H1 (cell line): ENCODE data around the gene SLC24A3. TPM values are rescaled to one million over a fixed set of nuclear protein-coding genes. Genes with fewer than 3 reads are reported as not detected.

Source experiments
- CTCF ChIA-PET: fragments of 300-600 bp; sonication (Branson Sonifier 250); formaldehyde crosslinking; loops from one replicate; lab custom pipeline; 2021; ENCODE audit not compliant: partially characterized antibody; lab: Charles Lee
- POLR2A ChIA-PET: fragments of 300-600 bp; sonication (Branson Sonifier 250); formaldehyde crosslinking; loops from one replicate; lab custom pipeline; 2021; ENCODE audit warnings: inconsistent platforms; ENCODE audit not compliant: partially characterized antibody; lab: Charles Lee
- DNase-seq, 2 experiments: peaks; one replicate each; pipeline versions ENCODE4 v3.0.0 to v3.0.0-alpha.2; 2010 to 2022; ENCODE audit warnings: low spot score in 2 of 2, low read depth in 1 of 2, mixed read lengths in 1 of 2
- FAIRE-seq: peaks from 2 replicates; lab custom pipeline; 2011; peaks lifted over from hg19 to GRCh38; lab: Jason Lieb, UNC
- H2AFZ ChIP-seq: 2 replicates; pipeline ENCODE4 v1.8.1; 2012; ENCODE audit warnings: low read length, inconsistent platforms
- H2AK5ac ChIP-seq: 2 replicates; pipeline ENCODE4 v1.6.1; 2013; ENCODE audit warnings: low read depth, low read length
- H2BK120ac ChIP-seq: replicated peaks from 2 replicates; pipeline ENCODE3; 2013; ENCODE audit warnings: low read depth, low read length, inconsistent platforms
- H2BK12ac ChIP-seq: 2 replicates; pipeline ENCODE4 v1.6.1; 2013; ENCODE audit warnings: low read depth, low read length
- H2BK15ac ChIP-seq: 2 replicates; pipeline ENCODE4 v1.6.1; 2013; ENCODE audit warnings: low read length
- H2BK20ac ChIP-seq: 2 replicates; pipeline ENCODE4 v1.6.1; 2013; ENCODE audit warnings: low read length
- H2BK5ac ChIP-seq: 2 replicates; pipeline ENCODE4 v1.6.1; 2013; ENCODE audit warnings: low read depth, low read length
- H3K14ac ChIP-seq: 2 replicates; pipeline ENCODE4 v1.6.1; 2013; ENCODE audit warnings: inconsistent platforms; ENCODE audit not compliant: insufficient read length
- H3K18ac ChIP-seq: 2 replicates; pipeline ENCODE4 v1.6.1; 2013; ENCODE audit warnings: low read length; ENCODE audit errors: extremely low read depth
- H3K23ac ChIP-seq: 2 replicates; pipeline ENCODE4 v1.6.1; 2013; ENCODE audit warnings: inconsistent platforms; ENCODE audit not compliant: insufficient read length
- H3K23me2 ChIP-seq: 2 replicates; pipeline ENCODE4 v1.6.1; 2013; ENCODE audit warnings: low read depth, low read length
- H3K27ac ChIP-seq: 2 replicates; pipeline ENCODE4 v1.6.1; 2011; ENCODE audit warnings: low read depth, low read length, inconsistent platforms
- H3K27me3 ChIP-seq, 4 experiments: replicated peaks in 1 of 4; 1 replicate in 1 of 4; 2 replicates in 3 of 4; pipeline versions ENCODE4 v1.6.1 to v1.8.1; 2011 to 2013; ENCODE audit warnings: low read length in 3 of 4, mild to moderate bottlenecking in 3 of 4, inconsistent platforms in 2 of 4, mixed read lengths in 2 of 4, moderate library complexity in 1 of 4; ENCODE audit not compliant: control insufficient read depth in 3 of 4, insufficient read depth in 3 of 4; ENCODE audit errors: extremely low read depth in 1 of 4
- H3K36me3 ChIP-seq, 4 experiments: 2 replicates each; pipeline versions ENCODE4 v1.6.1 to v1.8.1; 2011 to 2013; ENCODE audit warnings: mild to moderate bottlenecking in 4 of 4, low read length in 3 of 4, moderate library complexity in 2 of 4, control low read depth in 1 of 4, inconsistent platforms in 1 of 4; ENCODE audit not compliant: insufficient read depth in 4 of 4, control insufficient read depth in 2 of 4
- H3K4ac ChIP-seq: replicated peaks from 2 replicates; pipeline ENCODE3; 2013; ENCODE audit warnings: low read length, low read depth, mixed read lengths, inconsistent platforms; ENCODE audit not compliant: insufficient read length
- H3K4me1 ChIP-seq, 4 experiments: replicated peaks in 1 of 4; 1 replicate in 1 of 4; 2 replicates in 3 of 4; pipeline versions ENCODE4 v1.6.1 to v1.8.1; 2011 to 2013; ENCODE audit warnings: low read length in 3 of 4, inconsistent platforms in 2 of 4, mixed read lengths in 1 of 4; ENCODE audit not compliant: insufficient read depth in 4 of 4, control insufficient read depth in 3 of 4
- H3K4me2 ChIP-seq, 2 experiments: 2 replicates each; pipeline versions ENCODE4 v1.6.1 to v1.8.1; 2011 to 2013; ENCODE audit warnings: low read depth in 2 of 2, low read length in 2 of 2, control low read depth in 1 of 2, inconsistent platforms in 1 of 2, mild to moderate bottlenecking in 1 of 2; ENCODE audit not compliant: insufficient read depth in 1 of 2
- H3K4me3 ChIP-seq, 4 experiments: fragments of 200-600, 300-600 bp in 1 of 4; sonication (generic), shearing (Covaris generic), sonication (Bioruptor Twin) in 1 of 4; 2 replicates each; pipeline versions ENCODE4 v1.5.1 to v1.8.1; 2011 to 2016; ENCODE audit warnings: low read length in 4 of 4, low read depth in 3 of 4, control low read depth in 2 of 4, inconsistent platforms in 2 of 4, mild to moderate bottlenecking in 2 of 4, mixed read lengths in 1 of 4, moderate library complexity in 1 of 4; ENCODE audit not compliant: insufficient read depth in 2 of 4; ENCODE audit errors: extremely low read depth in 1 of 4
- H3K56ac ChIP-seq: replicated peaks from 2 replicates; pipeline ENCODE3; 2013; ENCODE audit warnings: low read depth, mild to moderate bottlenecking, mixed read lengths, low read length, inconsistent platforms; ENCODE audit not compliant: insufficient read length
- H3K79me1 ChIP-seq: 2 replicates; pipeline ENCODE4 v1.6.1; 2013; ENCODE audit warnings: low read depth, low read length, control low read depth
- H3K79me2 ChIP-seq, 2 experiments: 2 replicates each; pipeline versions ENCODE4 v1.6.1 to v1.8.1; 2012 to 2013; ENCODE audit warnings: low read length in 2 of 2, mild to moderate bottlenecking in 2 of 2, inconsistent platforms in 1 of 2; ENCODE audit not compliant: insufficient read depth in 2 of 2, control insufficient read depth in 1 of 2
- H3K9ac ChIP-seq, 4 experiments: replicated peaks in 1 of 4; 1 replicate in 1 of 4; 2 replicates in 3 of 4; pipeline versions ENCODE4 v1.6.1 to v1.8.1; 2011 to 2013; ENCODE audit warnings: low read depth in 3 of 4, low read length in 3 of 4, control low read depth in 2 of 4, mild to moderate bottlenecking in 2 of 4, moderate library complexity in 2 of 4, inconsistent platforms in 1 of 4; ENCODE audit errors: extremely low read depth in 1 of 4
- H3K9me3 ChIP-seq, 2 experiments: 2 replicates each; pipeline versions ENCODE4 v1.6.1 to v1.8.1; 2012 to 2013; ENCODE audit warnings: mild to moderate bottlenecking in 2 of 2, moderate library complexity in 2 of 2, control low read depth in 1 of 2, inconsistent platforms in 1 of 2, low read depth in 1 of 2, low read length in 1 of 2, mixed read lengths in 1 of 2; ENCODE audit not compliant: insufficient read depth in 2 of 2
- H4K20me1 ChIP-seq, 2 experiments: replicated peaks in 1 of 2; 2 replicates each; pipeline versions ENCODE3 to v1.8.1; 2011 to 2013; ENCODE audit warnings: inconsistent platforms in 2 of 2, low read length in 2 of 2, mild to moderate bottlenecking in 1 of 2; ENCODE audit not compliant: insufficient read depth in 2 of 2, control insufficient read depth in 1 of 2
- H4K5ac ChIP-seq: 2 replicates; pipeline ENCODE4 v1.6.1; 2013; ENCODE audit warnings: low read length, low read depth, mixed read lengths, inconsistent platforms; ENCODE audit not compliant: insufficient read length
- H4K8ac ChIP-seq: 2 replicates; pipeline ENCODE4 v1.8.0; 2013; ENCODE audit warnings: mild to moderate bottlenecking, moderate library complexity, low read length, inconsistent platforms; ENCODE audit not compliant: insufficient read depth; ENCODE audit errors: extremely low read depth
- H4K91ac ChIP-seq: replicated peaks from 2 replicates; pipeline ENCODE3; 2013; ENCODE audit warnings: low read length, mixed read lengths, inconsistent platforms; ENCODE audit not compliant: insufficient read length
- BCL11A ChIP-seq, 2 experiments: IDR thresholded peaks; one replicate each; pipeline ENCODE4 v1.6.1; 2011; ENCODE audit warnings: low read depth in 2 of 2, low read length in 2 of 2, mild to moderate bottlenecking in 2 of 2
- BRCA1 ChIP-seq: IDR thresholded peaks from 2 replicates; pipeline ENCODE4 v1.6.1; 2012; ENCODE audit warnings: low read depth, low read length, improper control_type of control experiment
- CHD1 ChIP-seq: IDR thresholded peaks from 2 replicates; pipeline ENCODE4 v1.6.1; 2012; ENCODE audit warnings: low read depth, low read length, improper control_type of control experiment
- CTBP2 ChIP-seq: IDR thresholded peaks from 2 replicates; pipeline ENCODE4 v1.7.0; 2011; ENCODE audit warnings: borderline replicate concordance, mild to moderate bottlenecking, moderate library complexity, mixed read lengths, low read length; ENCODE audit not compliant: insufficient read depth, insufficient read length
- GABPA ChIP-seq: IDR thresholded peaks from 2 replicates; pipeline ENCODE4 v1.6.1; 2011; ENCODE audit warnings: mild to moderate bottlenecking, low read length, moderate library complexity, borderline replicate concordance; ENCODE audit not compliant: insufficient read depth
- JUND ChIP-seq: IDR thresholded peaks from 2 replicates; pipeline ENCODE4 v1.6.1; 2011; ENCODE audit warnings: mild to moderate bottlenecking, improper control_type of control experiment, low read length
- KDM1A ChIP-seq: fragments of 200-600, 300-600 bp; sonication (generic); IDR thresholded peaks from 2 replicates; pipeline ENCODE4 v1.7.1; 2016; ENCODE audit warnings: mild to moderate bottlenecking, low read length, borderline replicate concordance
- RAD21 ChIP-seq, 2 experiments: IDR thresholded peaks in 1 of 2; conservative IDR thresholded peaks in 1 of 2; 2 replicates each; pipeline ENCODE4 v1.6.1; 2011; ENCODE audit warnings: low read depth in 2 of 2, low read length in 2 of 2, improper control_type of control experiment in 1 of 2, inconsistent platforms in 1 of 2, mild to moderate bottlenecking in 1 of 2, moderate library complexity in 1 of 2
- RNF2 ChIP-seq: fragments of 200-900, 300-1000 bp; sonication (generic); IDR thresholded peaks from 2 replicates; pipeline ENCODE4 v1.7.1; 2016; ENCODE audit warnings: borderline replicate concordance, low read depth, mild to moderate bottlenecking, antibody characterized with exemption, low read length; ENCODE audit not compliant: poor library complexity, severe bottlenecking; ENCODE audit errors: missing control alignments
- TBP ChIP-seq: IDR thresholded peaks from 2 replicates; pipeline ENCODE4 v1.6.1; 2011; ENCODE audit warnings: low read depth, low read length, improper control_type of control experiment
- USF2 ChIP-seq: IDR thresholded peaks from 2 replicates; pipeline ENCODE4 v1.6.1; 2011; ENCODE audit warnings: low read length, improper control_type of control experiment
- WGBS, 2 experiments: shearing (Covaris generic) in 1 of 2; methylation state at CpG; one replicate each; pipeline versions ENCODE4 v1.1.6 to v1.1.7; 2013 to 2015; ENCODE audit warnings: low lambda C conversion rate in 2 of 2, mixed read lengths in 2 of 2, inconsistent platforms in 1 of 2, low coverage in 1 of 2, missing lambda C conversion rate in 1 of 2; ENCODE audit not compliant: insufficient replicate concordance in 2 of 2, insufficient coverage in 1 of 2, insufficient read length in 1 of 2; ENCODE audit errors: extremely low coverage in 1 of 2, missing lambda C conversion rate in 1 of 2; 5-methylcytosine and 5-hydroxymethylcytosine counted together
- polyA plus RNA-seq, 7 experiments: library from polyadenylated mRNA; depleted of rRNA in 3 of 7; stranded (reverse) in 5 of 7; unstranded in 2 of 7; fragments of >200 nt in 5 of 7; fragments of 200-250 nt in 2 of 7; gene quantifications; 1 replicate in 5 of 7; 2 replicates in 1 of 7; 4 replicates in 1 of 7; pipeline versions ENCODE4 v1.2.1 to v1.2.3, GENCODE V29; 2011 to 2013; ENCODE audit warnings: missing spikeins in 2 of 7, mixed read lengths in 2 of 7
- total RNA-seq: library from RNA; stranded (reverse); fragmentation: NEBNext Ultra II Directional; extraction: Animal tissue kit (Norgen Biotek cat#: 25700); gene quantifications from 2 replicates; pipeline ENCODE4 v1.2.1, GENCODE V29; 2021
- TF ChIP-seq, protein P1 (sequence below): IDR thresholded peaks from 2 replicates; pipeline ENCODE4 v1.6.1; 2012; ENCODE audit warnings: inconsistent platforms

Gene SLC24A3
- total and polyA plus RNA-seq, 2 of the 8 experiments (the other 6 are each of a cell fraction or from before 2014, with no cell fraction given), result 4.5 to 6.3 TPM

DNA sequence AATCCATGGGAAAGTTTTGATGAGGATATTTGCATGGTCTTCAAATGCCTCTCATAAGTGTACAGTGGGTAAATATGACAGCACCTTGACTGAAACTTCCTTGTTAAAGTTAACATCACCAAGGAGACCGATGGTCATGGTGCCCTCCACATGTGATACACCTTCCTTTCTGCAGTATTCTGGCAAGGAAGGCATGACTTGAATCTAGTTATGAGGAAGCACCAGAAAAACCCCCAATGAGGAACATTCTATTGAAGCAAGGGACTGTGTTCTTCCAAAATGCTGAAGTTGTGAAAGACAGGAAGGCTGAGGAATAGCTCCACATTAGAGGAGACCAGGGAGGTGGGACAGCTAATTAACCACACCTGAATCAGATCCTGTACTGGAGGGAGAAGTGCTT is 118.3 kb downstream of the SLC24A3 start:
- no peaks in the 10 kb centered on the region; the same call in 1 of the 2 replicates for H3K23me2 ChIP-seq
- H3K4me2 ChIP-seq, result no peak overlapping the region
- no peak overlapping the region for H3K4ac ChIP-seq
- no peaks in the 10 kb centered on the region for H3K79me1 ChIP-seq
- no peak overlapping the region for H4K8ac ChIP-seq
- no peak overlapping the region for H2BK20ac ChIP-seq
- no peaks in the 10 kb centered on the region for H3K4me1 ChIP-seq
- H2BK15ac ChIP-seq, result no peak overlapping the region
- H4K5ac ChIP-seq, result no peak overlapping the region
- no peak overlapping the region for H3K56ac ChIP-seq
- no peak overlapping the region for H3K14ac ChIP-seq
- ChIA-PET POLR2A (no interaction called here), CTCF (no interaction called here)
- no peak overlapping the region for H2BK5ac ChIP-seq
- no peaks in the 10 kb centered on the region for H3K79me2 ChIP-seq
- FAIRE-seq (no peak), DNase-seq (no peak)
- no peak overlapping the region for H3K27ac ChIP-seq
- no peak overlapping the region for H3K9ac ChIP-seq
- H3K23ac ChIP-seq, result no peak overlapping the region
- no peak overlapping the region for H3K4me3 ChIP-seq
- no peak overlapping the region for H4K91ac ChIP-seq
- H2BK120ac ChIP-seq, result no peak overlapping the region
- H4K20me1 ChIP-seq, result no peaks in the 10 kb centered on the region
- H2BK12ac ChIP-seq, result no peak overlapping the region
- H2AK5ac ChIP-seq, result no peak overlapping the region
- no peak overlapping the region for H2AFZ ChIP-seq
- 76% methylated on average over 1 of the region's 1 CpG; no CpG with 5 or more reads in 1 of the 2 experiments for WGBS, 2 experiments
- no peaks in the 10 kb centered on the region for H3K9me3 ChIP-seq
- no peak overlapping the region for H3K18ac ChIP-seq
- no peaks in the 10 kb centered on the region for H3K27me3 ChIP-seq
- H3K36me3 ChIP-seq, result no peaks in the 10 kb centered on the region; a peak in 1 of 8 replicates
- TF ChIP-seq BRCA1 (no peak), TBP (no peak), GABPA (no peak), KDM1A (no peak), RNF2 (no peak), BCL11A (IDR thresholded peaks at IDR 0.05; ENCODE audit: low read depth in 2 of 2, low read length in 2 of 2) (no peak), RAD21 (IDR thresholded peaks at IDR 0.05 in 1 of 2, conservative IDR thresholded peaks at IDR 0.05 in 1 of 2; ENCODE audit: low read depth in 2 of 2, low read length in 2 of 2) (no peak), CTBP2 (no peak), USF2 (no peak), CHD1 (no peak), JUND (no peak)
- TF ChIP-seq, protein P1, sequence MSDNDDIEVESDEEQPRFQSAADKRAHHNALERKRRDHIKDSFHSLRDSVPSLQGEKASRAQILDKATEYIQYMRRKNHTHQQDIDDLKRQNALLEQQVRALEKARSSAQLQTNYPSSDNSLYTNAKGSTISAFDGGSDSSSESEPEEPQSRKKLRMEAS, result no peak
